OCI-LY7 (cell line): ENCODE results near the gene MMAB. TPM values are rescaled to one million over a fixed set of nuclear protein-coding genes. Genes with fewer than 3 reads are reported as not detected.

Experiments used
- BruUV-seq: library from RNA; stranded (reverse); fragments of 400-500 nt; replicated peaks from 2 replicates; lab custom pipeline; 2021; lab: Mats Ljungman, UMichigan
- CTCF ChIA-PET: fragments of 300-600 bp; sonication (Branson Sonifier 250); formaldehyde crosslinking; loops from one replicate; lab custom pipeline; 2022; ENCODE audit warnings: antibody characterized with exemption; ENCODE audit not compliant: unreplicated experiment; lab: Charles Lee
- POLR2A ChIA-PET: fragments of 300-600 bp; sonication (Branson Sonifier 250); formaldehyde crosslinking; loops from one replicate; lab custom pipeline; 2022; ENCODE audit warnings: antibody characterized with exemption; lab: Charles Lee
- DNase-seq: peaks from one replicate; pipeline ENCODE4 v3.0.0-alpha.2; 2015; ENCODE audit warnings: low spot score
- H2AFZ ChIP-seq: fragments of 200-600 bp; sonication (generic), shearing (Covaris generic); 2 replicates; pipeline ENCODE4 v1.6.1; 2014; ENCODE audit warnings: mild to moderate bottlenecking, antibody characterized with exemption, low read length, moderate library complexity
- H3K27ac ChIP-seq: fragments of 200-600 bp; sonication (generic); 2 replicates; pipeline ENCODE4 v1.5.1; 2014; ENCODE audit warnings: mixed run types, low read depth, mild to moderate bottlenecking, moderate library complexity, low read length, inconsistent platforms; ENCODE audit not compliant: poor library complexity, severe bottlenecking
- H3K36me3 ChIP-seq: fragments of 200-600 bp; sonication (generic); 2 replicates; pipeline ENCODE4 v1.6.1; 2014; ENCODE audit warnings: mild to moderate bottlenecking, antibody characterized with exemption, low read length, moderate library complexity, mixed read lengths; ENCODE audit not compliant: insufficient read depth
- H3K4me1 ChIP-seq: fragments of 200-600 bp; sonication (generic); 2 replicates; pipeline ENCODE4 v1.5.1; 2014; ENCODE audit warnings: mild to moderate bottlenecking, low read length; ENCODE audit not compliant: insufficient read depth, poor library complexity, severe bottlenecking
- H3K4me2 ChIP-seq: fragments of 200-600 bp; sonication (generic); 2 replicates; pipeline ENCODE4 v1.6.1; 2014; ENCODE audit warnings: mild to moderate bottlenecking, low read length
- H3K4me3 ChIP-seq: fragments of 200-600 bp; sonication (generic); 2 replicates; pipeline ENCODE4 v1.5.1; 2014; ENCODE audit warnings: mild to moderate bottlenecking, low read depth, low read length; ENCODE audit not compliant: poor library complexity, severe bottlenecking
- H3K79me2 ChIP-seq: fragments of 200-600 bp; sonication (generic); 2 replicates; pipeline ENCODE4 v1.6.1; 2016; ENCODE audit warnings: low read depth, mild to moderate bottlenecking, low read length, moderate library complexity, mixed read lengths; ENCODE audit not compliant: insufficient read depth
- H3K9me2 ChIP-seq: fragments of 200-600 bp; sonication (generic); 2 replicates; pipeline ENCODE4 v1.6.1; 2016; ENCODE audit warnings: mild to moderate bottlenecking, low read length, mixed read lengths; ENCODE audit not compliant: insufficient read depth
- H3K9me3 ChIP-seq: fragments of 200-600 bp; sonication (generic); 2 replicates; pipeline ENCODE4 v1.6.1; 2014; ENCODE audit warnings: mild to moderate bottlenecking, mixed run types, low read length, mixed read lengths
- H4K20me1 ChIP-seq: fragments of 200-600 bp; sonication (generic); 2 replicates; pipeline ENCODE4 v1.6.1; 2014; ENCODE audit warnings: mild to moderate bottlenecking, antibody characterized with exemption, low read length, moderate library complexity, mixed read lengths; ENCODE audit not compliant: insufficient read depth
- EZH2phosphoT487 ChIP-seq: fragments of 200-600 bp; sonication (generic); IDR thresholded peaks from 2 replicates; pipeline ENCODE4 v1.6.1; 2018; ENCODE audit warnings: low read depth, borderline replicate concordance, mild to moderate bottlenecking, mixed run types, antibody characterized with exemption, low read length, moderate library complexity, mixed read lengths
- intact Hi-C: fragments of 100-400 bp; cut with micrococcal nuclease; formaldehyde crosslinking; loops from one replicate; pipeline ENCODE4 v1.10.0; 2022; ENCODE audit not compliant: unreplicated experiment
- total RNA-seq, 2 experiments: library from RNA; depleted of rRNA in 1 of 2; stranded (reverse); fragments of >200 nt in 1 of 2; shearing (Covaris generic) in 1 of 2; gene quantifications; 2 replicates each; pipeline ENCODE4 v1.2.3, GENCODE V29; 2014 to 2022
- TF ChIP-seq, protein P1 (sequence below): fragments of 200-600 bp; sonication (generic); conservative IDR thresholded peaks from 2 replicates; pipeline ENCODE4 v1.5.1; 2014; ENCODE audit warnings: mild to moderate bottlenecking, antibody characterized with exemption, low read length, moderate library complexity, mixed read lengths

Gene MMAB
- total RNA-seq, 2 experiments from 2014 or later, result 59.8 to 90.0 TPM

GRCh38 chr12:109563291-109564284, 9.7 kb downstream of the MMAB start:
- intact Hi-C loops, result no loop called here
- H3K4me3 ChIP-seq, result no peak overlapping the region
- H4K20me1 ChIP-seq, result no peaks in the 10 kb centered on the region

DNA sequence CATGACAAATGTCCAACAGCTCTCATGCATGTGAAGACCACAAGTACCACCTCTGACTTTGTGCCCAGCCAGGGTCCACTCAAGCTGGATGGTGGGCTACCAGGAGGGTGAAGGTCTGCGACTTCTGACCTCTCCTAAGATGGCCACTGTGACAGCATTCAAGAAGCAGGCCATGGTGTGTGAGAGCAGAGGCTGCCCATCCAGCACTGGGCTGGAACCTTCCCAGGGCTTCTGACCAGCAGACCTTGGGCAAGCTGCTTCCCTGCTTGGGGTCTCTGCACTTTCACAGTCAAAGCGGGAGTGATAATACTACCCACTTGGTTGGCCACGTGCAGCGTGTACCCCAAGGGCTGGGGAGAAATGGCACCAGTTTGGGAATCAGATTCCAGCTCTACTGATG, 10.4 kb downstream of the MMAB start:
- CTCF ChIA-PET, result no interaction called here
- no peak for DNase-seq

More at GRCh38 chr12:109563291-109564284, 9.7 kb downstream of the MMAB start:
- Histone ChIP-seq H3K4me2 (no peak overlapping the region), H3K79me2 (no peaks in the 10 kb centered on the region), H3K9me3 (peaks cover 10% of the 10 kb centered on the region; the same call in 1 of the 2 replicates), H3K9me2 (no peaks in the 10 kb centered on the region), H3K27ac (no peak overlapping the region), H3K36me3 (peaks cover 47% of the 10 kb centered on the region), H2AFZ (no peak overlapping the region), H3K4me1 (no peaks in the 10 kb centered on the region)
- TF ChIP-seq, protein P1, sequence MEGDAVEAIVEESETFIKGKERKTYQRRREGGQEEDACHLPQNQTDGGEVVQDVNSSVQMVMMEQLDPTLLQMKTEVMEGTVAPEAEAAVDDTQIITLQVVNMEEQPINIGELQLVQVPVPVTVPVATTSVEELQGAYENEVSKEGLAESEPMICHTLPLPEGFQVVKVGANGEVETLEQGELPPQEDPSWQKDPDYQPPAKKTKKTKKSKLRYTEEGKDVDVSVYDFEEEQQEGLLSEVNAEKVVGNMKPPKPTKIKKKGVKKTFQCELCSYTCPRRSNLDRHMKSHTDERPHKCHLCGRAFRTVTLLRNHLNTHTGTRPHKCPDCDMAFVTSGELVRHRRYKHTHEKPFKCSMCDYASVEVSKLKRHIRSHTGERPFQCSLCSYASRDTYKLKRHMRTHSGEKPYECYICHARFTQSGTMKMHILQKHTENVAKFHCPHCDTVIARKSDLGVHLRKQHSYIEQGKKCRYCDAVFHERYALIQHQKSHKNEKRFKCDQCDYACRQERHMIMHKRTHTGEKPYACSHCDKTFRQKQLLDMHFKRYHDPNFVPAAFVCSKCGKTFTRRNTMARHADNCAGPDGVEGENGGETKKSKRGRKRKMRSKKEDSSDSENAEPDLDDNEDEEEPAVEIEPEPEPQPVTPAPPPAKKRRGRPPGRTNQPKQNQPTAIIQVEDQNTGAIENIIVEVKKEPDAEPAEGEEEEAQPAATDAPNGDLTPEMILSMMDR, result no peak
- no peak for TF ChIP-seq EZH2phosphoT487
- no TSS peak for BruUV-seq
- ChIA-PET CTCF (no interaction called here), POLR2A (interaction anchor here (1.2 kb wide), 1 partner anchor 18 kb away, joined by 3 read pairs; no protein-coding TSS in a partner anchor)
- DNase-seq, result no peak

More for the DNA sequence above, 10.4 kb downstream of the MMAB start:
- Histone ChIP-seq H3K4me3 (no peak overlapping the region), H3K4me2 (no peak overlapping the region), H3K9me3 (peaks cover 10% of the 10 kb centered on the region; the same call in 1 of the 2 replicates), H3K9me2 (no peaks in the 10 kb centered on the region), H2AFZ (no peak overlapping the region), H3K4me1 (no peaks in the 10 kb centered on the region), H3K27ac (no peak overlapping the region), H4K20me1 (no peaks in the 10 kb centered on the region), H3K79me2 (no peaks in the 10 kb centered on the region), H3K36me3 (peaks cover 40% of the 10 kb centered on the region)
- intact Hi-C loops, result no loop called here
- TF ChIP-seq, protein P1, result no peak
- TF ChIP-seq EZH2phosphoT487, result no peak
- POLR2A ChIA-PET, result no interaction called here
- no TSS peak for BruUV-seq
